ENCODE measurements around the gene OLIG2. TPM values are rescaled to one million over a fixed set of nuclear protein-coding genes. Genes with fewer than 3 reads are reported as not detected.

OLIG2 gene
- total and polyA plus RNA-seq, 2 experiments from 2014 or later, result 0.15 to 1.4 TPM

DNA sequence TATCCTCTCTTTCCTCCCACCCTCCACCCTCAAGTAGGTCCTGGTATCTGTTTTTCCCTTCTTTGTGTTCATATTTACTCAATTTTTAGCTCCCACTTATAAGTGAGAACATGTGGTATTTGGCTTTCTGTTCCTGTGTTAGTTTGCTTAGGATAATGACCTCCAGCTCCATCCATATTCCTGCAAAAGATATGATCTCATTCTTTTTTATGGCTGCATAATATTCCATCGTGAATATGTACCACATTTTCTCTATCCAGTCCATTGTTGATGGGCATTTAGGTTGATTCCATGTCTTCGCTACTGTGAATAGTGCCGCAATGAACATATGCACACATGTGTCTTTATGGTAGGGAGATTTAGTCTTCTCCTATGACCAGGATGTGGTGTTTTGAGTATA, 14.5 kb downstream of the OLIG2 start:
- H3K4me3 Mint-ChIP-seq, result no peak overlapping the region
- H3K9me2 ChIP-seq (ENCODE audit: insufficient read depth), result no peaks in the 10 kb centered on the region
- TF ChIP-seq CREB1 (CRISPR knock-in tag; IDR thresholded peaks at IDR 0.05; ENCODE audit: low read depth) (no peak), EZH2phosphoT487 (IDR thresholded peaks at IDR 0.05; ENCODE audit: unreplicated experiment) (no peak), NANOG (IDR thresholded peaks at IDR 0.05; ENCODE audit: borderline replicate concordance) (no peak), ZNF114 (CRISPR knock-in tag; IDR thresholded peaks at IDR 0.05) (no peak), STAT1 (IDR thresholded peaks at IDR 0.05; ENCODE audit: unreplicated experiment) (no peak), ZNF331 (CRISPR knock-in tag; IDR thresholded peaks at IDR 0.05; ENCODE audit: low read depth) (no peak), POLR2AphosphoS5 (IDR thresholded peaks at IDR 0.05; ENCODE audit: low read depth) (no peak), JUNB (IDR thresholded peaks at IDR 0.05; ENCODE audit: unreplicated experiment) (no peak), REST (IDR thresholded peaks at IDR 0.05; ENCODE audit: unreplicated experiment) (no peak), EZH2 (IDR thresholded peaks at IDR 0.05; ENCODE audit: low read depth, unreplicated experiment) (no peak), ZNF462 (CRISPR knock-in tag; IDR thresholded peaks at IDR 0.05) (no peak)
- TF ChIP-seq, protein P1, sequence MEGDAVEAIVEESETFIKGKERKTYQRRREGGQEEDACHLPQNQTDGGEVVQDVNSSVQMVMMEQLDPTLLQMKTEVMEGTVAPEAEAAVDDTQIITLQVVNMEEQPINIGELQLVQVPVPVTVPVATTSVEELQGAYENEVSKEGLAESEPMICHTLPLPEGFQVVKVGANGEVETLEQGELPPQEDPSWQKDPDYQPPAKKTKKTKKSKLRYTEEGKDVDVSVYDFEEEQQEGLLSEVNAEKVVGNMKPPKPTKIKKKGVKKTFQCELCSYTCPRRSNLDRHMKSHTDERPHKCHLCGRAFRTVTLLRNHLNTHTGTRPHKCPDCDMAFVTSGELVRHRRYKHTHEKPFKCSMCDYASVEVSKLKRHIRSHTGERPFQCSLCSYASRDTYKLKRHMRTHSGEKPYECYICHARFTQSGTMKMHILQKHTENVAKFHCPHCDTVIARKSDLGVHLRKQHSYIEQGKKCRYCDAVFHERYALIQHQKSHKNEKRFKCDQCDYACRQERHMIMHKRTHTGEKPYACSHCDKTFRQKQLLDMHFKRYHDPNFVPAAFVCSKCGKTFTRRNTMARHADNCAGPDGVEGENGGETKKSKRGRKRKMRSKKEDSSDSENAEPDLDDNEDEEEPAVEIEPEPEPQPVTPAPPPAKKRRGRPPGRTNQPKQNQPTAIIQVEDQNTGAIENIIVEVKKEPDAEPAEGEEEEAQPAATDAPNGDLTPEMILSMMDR (conservative IDR thresholded peaks at IDR 0.05; ENCODE audit: low read depth in 2 of 2), result no peak
- TF ChIP-seq, protein P2, sequence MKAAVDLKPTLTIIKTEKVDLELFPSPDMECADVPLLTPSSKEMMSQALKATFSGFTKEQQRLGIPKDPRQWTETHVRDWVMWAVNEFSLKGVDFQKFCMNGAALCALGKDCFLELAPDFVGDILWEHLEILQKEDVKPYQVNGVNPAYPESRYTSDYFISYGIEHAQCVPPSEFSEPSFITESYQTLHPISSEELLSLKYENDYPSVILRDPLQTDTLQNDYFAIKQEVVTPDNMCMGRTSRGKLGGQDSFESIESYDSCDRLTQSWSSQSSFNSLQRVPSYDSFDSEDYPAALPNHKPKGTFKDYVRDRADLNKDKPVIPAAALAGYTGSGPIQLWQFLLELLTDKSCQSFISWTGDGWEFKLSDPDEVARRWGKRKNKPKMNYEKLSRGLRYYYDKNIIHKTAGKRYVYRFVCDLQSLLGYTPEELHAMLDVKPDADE (IDR thresholded peaks at IDR 0.05), result no peak
- H3K4me3 ChIP-seq, result no peak overlapping the region
- H2AFZ ChIP-seq, result no peak overlapping the region
- DNase-seq (ENCODE audit: low spot score), result no peak
- H3K9me3 Mint-ChIP-seq, result no peaks in the 10 kb centered on the region
- peaks cover 26% of the 10 kb centered on the region for H3K4me1 Mint-ChIP-seq
- H3K27ac Mint-ChIP-seq, result no peak overlapping the region
- no peak overlapping the region for H3K27ac ChIP-seq (ENCODE audit: low read depth)
- peaks cover 7% of the 10 kb centered on the region; the same call in 1 of the 2 replicates for H3K4me1 ChIP-seq (ENCODE audit: insufficient read depth)
- H3K4me2 ChIP-seq, result no peak overlapping the region
- H3K27me3 Mint-ChIP-seq (ENCODE audit: insufficient read depth, low read depth, poor library complexity), result peaks cover 12% of the 10 kb centered on the region
- H3K79me2 ChIP-seq (replicated peaks; ENCODE audit: insufficient read depth), result no peaks in the 10 kb centered on the region
- no peak for ATAC-seq
- H3K27me3 ChIP-seq (ENCODE audit: insufficient read depth), result peaks cover 36% of the 10 kb centered on the region
- H3F3A ChIP-seq (replicated peaks; ENCODE audit: low read depth), result no peaks in the 10 kb centered on the region
- H3K36me3 Mint-ChIP-seq (ENCODE audit: low read depth), result no peaks in the 10 kb centered on the region
- H4K20me1 ChIP-seq (replicated peaks; ENCODE audit: insufficient read depth), result no peaks in the 10 kb centered on the region; the same call in 1 of the 2 replicates
- no peaks in the 10 kb centered on the region for H3K36me3 ChIP-seq (ENCODE audit: insufficient read depth)
